AG04450 (cell line): ENCODE measurements around the gene LTBP4. TPM values are rescaled to one million over a fixed set of nuclear protein-coding genes. Genes with fewer than 3 reads are reported as not detected.
"Not testable (repeated sequence)": the region's sequence is repeated elsewhere in the genome, so short reads cannot be mapped to it uniquely, and the experiment has no call there.

Source experiments
- CTCF ChIA-PET: fragments of 300-600, 350-600 bp; formaldehyde crosslinking; extraction: SDS; loops from one replicate; lab custom pipeline; 2022; ENCODE audit warnings: antibody characterized with exemption, inconsistent platforms; lab: Charles Lee
- POLR2A ChIA-PET: fragments of 350-600 bp; formaldehyde crosslinking; extraction: SDS; loops from one replicate; lab custom pipeline; 2021; ENCODE audit warnings: antibody characterized with exemption, inconsistent platforms; lab: Yijun Ruan, JAX
- DNase-seq: peaks from one replicate; pipeline ENCODE4 v3.0.0-alpha.2; 2011; ENCODE audit warnings: low read depth, low spot score
- H3K27ac ChIP-seq: one replicate; pipeline ENCODE4 v1.5.1; 2012; ENCODE audit warnings: low read depth, low read length, control low read depth
- H3K27me3 ChIP-seq: one replicate; pipeline ENCODE4 v1.6.0; 2012; ENCODE audit warnings: low read length; ENCODE audit not compliant: control insufficient read depth, insufficient read depth
- H3K4me3 ChIP-seq: 2 replicates; pipeline ENCODE4 v1.5.1; 2011; ENCODE audit warnings: mild to moderate bottlenecking, low read depth, low read length, control low read depth
- H3K9me3 ChIP-seq: 2 replicates; pipeline ENCODE4 v1.5.1; 2012; ENCODE audit warnings: low read length; ENCODE audit not compliant: control insufficient read depth, insufficient read depth
- polyA plus RNA-seq: library from polyadenylated mRNA; depleted of rRNA; stranded (reverse); fragments of >200 nt; gene quantifications from 2 replicates; pipeline ENCODE4 v1.2.3, GENCODE V29; 2011
- TF ChIP-seq, protein P1 (sequence below): IDR thresholded peaks from 2 replicates; pipeline ENCODE4 v1.5.1; 2011; ENCODE audit warnings: low read depth, low read length, control low read depth, inconsistent platforms

LTBP4 gene
- polyA plus RNA-seq, 1 experiment: 41.3 TPM

DNA sequence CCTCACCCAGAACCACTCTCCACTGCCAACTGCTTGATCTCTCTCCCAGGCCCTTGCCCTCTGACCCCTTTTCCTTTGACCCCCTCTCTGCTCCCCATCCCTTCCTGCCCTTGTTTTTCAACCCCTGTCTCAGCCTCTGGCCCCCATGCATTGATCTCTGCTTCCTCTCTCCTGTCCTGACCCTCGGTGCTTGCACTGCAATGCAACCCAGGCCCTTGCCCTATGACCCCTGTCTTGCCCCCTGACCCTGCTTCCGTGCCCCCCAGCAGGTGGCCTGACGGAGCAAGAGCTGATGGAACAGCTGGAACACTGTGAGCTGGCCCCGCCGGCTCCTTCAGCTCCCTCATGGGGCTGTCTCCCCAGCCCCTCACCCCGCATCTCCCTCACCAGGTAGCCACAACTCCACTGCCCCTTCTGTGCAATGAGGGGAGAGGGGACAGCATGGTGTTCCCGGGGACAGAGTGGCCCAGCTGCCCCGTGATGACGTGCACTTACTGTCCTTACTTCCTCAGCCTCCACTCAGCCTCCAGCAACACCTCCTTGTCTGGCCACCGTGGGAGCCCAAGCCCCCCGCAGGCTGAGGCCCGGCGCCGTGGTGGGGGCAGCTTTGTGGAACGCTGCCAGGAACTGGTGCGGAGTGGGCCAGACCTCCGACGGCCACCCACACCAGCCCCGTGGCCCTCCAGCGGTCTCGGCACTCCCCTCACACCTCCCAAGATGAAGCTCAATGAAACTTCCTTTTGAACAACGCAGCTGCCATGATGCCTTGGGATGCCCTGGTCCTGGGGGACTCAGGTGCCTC is 10.5 kb upstream of the LTBP4 start:
- ChIA-PET POLR2A (no interaction called here), CTCF (no interaction called here)
- Histone ChIP-seq H3K4me3 (no peak overlapping the region), H3K27me3 (no peaks in the 10 kb centered on the region), H3K9me3 (no peaks in the 10 kb centered on the region; the same call in none of the 2 replicates), H3K27ac (no peak overlapping the region)
- TF ChIP-seq, protein P1, sequence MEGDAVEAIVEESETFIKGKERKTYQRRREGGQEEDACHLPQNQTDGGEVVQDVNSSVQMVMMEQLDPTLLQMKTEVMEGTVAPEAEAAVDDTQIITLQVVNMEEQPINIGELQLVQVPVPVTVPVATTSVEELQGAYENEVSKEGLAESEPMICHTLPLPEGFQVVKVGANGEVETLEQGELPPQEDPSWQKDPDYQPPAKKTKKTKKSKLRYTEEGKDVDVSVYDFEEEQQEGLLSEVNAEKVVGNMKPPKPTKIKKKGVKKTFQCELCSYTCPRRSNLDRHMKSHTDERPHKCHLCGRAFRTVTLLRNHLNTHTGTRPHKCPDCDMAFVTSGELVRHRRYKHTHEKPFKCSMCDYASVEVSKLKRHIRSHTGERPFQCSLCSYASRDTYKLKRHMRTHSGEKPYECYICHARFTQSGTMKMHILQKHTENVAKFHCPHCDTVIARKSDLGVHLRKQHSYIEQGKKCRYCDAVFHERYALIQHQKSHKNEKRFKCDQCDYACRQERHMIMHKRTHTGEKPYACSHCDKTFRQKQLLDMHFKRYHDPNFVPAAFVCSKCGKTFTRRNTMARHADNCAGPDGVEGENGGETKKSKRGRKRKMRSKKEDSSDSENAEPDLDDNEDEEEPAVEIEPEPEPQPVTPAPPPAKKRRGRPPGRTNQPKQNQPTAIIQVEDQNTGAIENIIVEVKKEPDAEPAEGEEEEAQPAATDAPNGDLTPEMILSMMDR: no peak
- no peak for DNase-seq

- H3K4me3 ChIP-seq, H3K9me3 ChIP-seq, DNase-seq, H3K27ac ChIP-seq, POLR2A ChIA-PET, H3K27me3 ChIP-seq, CTCF ChIA-PET: not testable (repeated sequence)
Observed at GRCh38 chr19:40591724-40592123, 9.4 kb upstream of the LTBP4 start.

DNA sequence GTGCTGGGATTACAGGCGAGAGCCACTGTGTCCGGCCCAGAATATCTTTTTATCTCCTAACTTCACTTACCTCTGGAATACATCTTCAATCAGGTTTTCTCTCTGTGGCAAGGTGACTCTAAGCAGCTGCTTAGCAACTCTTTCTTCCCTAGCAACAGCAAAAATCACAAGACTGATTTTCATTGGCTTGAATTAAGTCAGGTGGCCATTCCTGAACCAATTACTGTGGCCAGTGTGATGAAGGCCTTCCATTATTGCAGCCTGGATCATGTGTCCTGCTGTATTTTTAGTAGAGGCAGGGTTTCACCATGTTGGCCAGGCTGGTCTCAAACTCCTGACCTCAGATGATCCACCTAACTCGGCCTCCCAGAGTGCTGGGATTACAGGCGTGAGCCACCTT is 9.0 kb upstream of the LTBP4 start:
- no peak for DNase-seq
- TF ChIP-seq, protein P1: no peak
- CTCF ChIA-PET: no interaction called here
- Histone ChIP-seq H3K27ac (no peak overlapping the region), H3K9me3 (no peaks in the 10 kb centered on the region; the same call in none of the 2 replicates), H3K4me3 (no peak overlapping the region), H3K27me3 (no peaks in the 10 kb centered on the region)
- POLR2A ChIA-PET: no interaction called here

DNA sequence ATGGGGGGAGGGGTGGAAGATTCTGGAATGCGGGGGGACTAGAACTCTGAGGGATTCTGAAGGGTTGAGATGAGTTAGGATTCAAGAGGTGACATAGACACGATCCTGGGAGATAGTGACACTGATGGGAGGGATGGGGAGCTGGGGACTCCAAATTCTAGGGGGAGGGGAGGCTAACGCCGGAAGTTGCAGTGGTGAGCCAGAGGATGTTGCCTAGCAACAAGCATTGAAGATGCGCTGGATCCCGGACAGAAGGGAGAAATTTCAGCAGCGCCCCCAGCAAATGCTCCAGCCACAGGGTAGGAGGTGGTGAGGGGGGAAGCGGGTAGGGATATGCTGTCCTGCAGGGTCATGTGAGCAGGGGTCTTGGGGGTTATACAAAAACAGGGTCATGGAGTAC is 6.9 kb upstream of the LTBP4 start:
- no peak for DNase-seq
- H3K4me3 ChIP-seq: no peak overlapping the region
- H3K27ac ChIP-seq: peak overlapping the region; percentile 47
- ChIA-PET POLR2A (interaction anchor here (0.6 to 1.4 kb wide), 3 partner anchors 9 to 19 kb away, joined by 3 to 5 read pairs (median 4); no protein-coding TSS in a partner anchor), CTCF (interaction anchor here (0.8 to 2.0 kb wide), 5 partner anchors 41 to 71 kb away, joined by 3 to 5 read pairs (median 4); no protein-coding TSS in a partner anchor)
- TF ChIP-seq, protein P1: no peak
- no peaks in the 10 kb centered on the region for H3K27me3 ChIP-seq
- no peaks in the 10 kb centered on the region; the same call in 1 of the 2 replicates for H3K9me3 ChIP-seq

DNA sequence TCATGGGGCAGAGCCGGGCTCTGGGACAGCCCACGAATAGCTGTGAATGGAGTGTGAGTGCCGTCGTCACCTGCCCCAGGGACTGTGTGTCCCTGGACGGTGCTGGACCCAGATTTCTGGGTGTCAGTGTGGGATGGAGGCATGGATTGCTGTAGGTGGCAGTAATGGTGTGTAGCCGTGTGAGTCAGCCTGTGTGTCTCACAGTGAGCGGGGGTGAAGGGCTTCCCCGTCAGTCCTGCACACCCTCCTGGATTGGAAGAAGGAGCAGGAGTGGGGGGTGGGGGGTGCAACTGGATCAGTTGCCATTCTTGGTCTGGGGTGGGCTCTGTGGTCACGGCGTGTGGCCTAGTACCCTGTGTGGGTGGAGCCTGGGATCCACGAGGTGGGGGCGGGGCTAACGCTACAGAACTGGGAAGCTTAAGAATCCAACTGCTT is 6.5 kb upstream of the LTBP4 start:
- POLR2A ChIA-PET: interaction anchor here (1.4 kb wide), 1 partner anchor 9 kb away, joined by 3 read pairs; no protein-coding TSS in a partner anchor
- H3K27ac ChIP-seq: peak overlapping the region; percentile 47
- CTCF ChIA-PET: interaction anchor here (0.5 to 2.0 kb wide), 6 partner anchors 40 to 174 kb away, joined by 3 to 5 read pairs (median 4); no protein-coding TSS in a partner anchor
- no peak overlapping the region for H3K4me3 ChIP-seq
- no peak for DNase-seq
- H3K27me3 ChIP-seq: no peaks in the 10 kb centered on the region
- TF ChIP-seq, protein P1: peak; percentile 29
- H3K9me3 ChIP-seq: no peaks in the 10 kb centered on the region; the same call in 1 of the 2 replicates
